ENCODE data around the gene BICRA.

DNA sequence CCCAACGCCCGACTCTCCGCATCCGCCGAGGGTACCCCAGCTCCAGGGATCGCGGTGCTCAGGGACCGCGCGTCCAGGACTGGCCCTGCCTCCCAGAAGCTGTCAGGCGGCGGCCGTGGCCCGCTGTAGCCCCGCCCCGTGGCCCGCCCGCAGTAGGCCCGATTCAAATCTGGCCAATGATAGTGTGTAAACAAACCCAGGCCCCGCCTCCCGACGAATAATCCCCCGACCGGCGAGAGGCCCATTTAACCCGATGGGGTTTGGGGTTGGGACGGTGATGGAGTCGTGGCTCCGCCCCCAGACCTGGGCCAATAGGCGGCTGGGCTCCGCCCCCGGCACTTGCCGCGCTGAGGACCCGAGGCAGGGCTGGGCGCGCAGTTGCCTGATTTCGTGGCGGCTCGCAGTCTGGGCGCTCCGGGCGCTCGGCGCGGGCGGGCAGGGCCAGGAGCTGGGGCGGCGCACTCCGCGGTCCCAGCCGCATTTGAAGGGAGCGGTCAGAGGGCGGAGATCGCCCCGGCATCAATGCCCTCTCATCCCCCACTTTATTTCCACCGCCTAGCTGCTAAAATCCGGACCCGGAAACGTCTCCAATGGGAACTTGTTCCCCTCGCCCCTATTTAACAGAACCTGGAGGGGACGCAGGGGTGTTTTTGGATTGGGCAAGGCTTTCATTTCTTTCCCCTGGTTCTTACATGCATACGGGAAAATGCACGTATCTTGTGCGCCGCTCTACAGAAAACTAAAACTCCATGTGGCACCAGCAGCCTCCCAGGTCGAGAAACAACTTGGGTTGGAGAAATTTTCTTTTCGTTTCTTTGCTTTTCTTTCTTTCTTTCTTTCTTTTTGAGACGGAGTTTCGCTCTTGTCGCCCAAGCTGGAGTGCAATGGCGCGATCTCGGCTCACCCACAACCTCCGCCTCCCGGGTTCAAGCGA lies 8.4 kb upstream of the BICRA start:
- no peak for TF ChIP-seq SP1 (IDR thresholded peaks at IDR 0.05)
- no peak for TF ChIP-seq SUZ12 (IDR thresholded peaks at IDR 0.05)
- no peak for TF ChIP-seq FOXA1 (IDR thresholded peaks at IDR 0.05)
- TF ChIP-seq NFRKB (IDR thresholded peaks at IDR 0.05), result no peak
- no peak for TF ChIP-seq CTBP1 (IDR thresholded peaks at IDR 0.05; ENCODE audit: borderline replicate concordance)
- no peak for TF ChIP-seq HDGF (IDR thresholded peaks at IDR 0.05; ENCODE audit: borderline replicate concordance)
- TF ChIP-seq, protein P1, sequence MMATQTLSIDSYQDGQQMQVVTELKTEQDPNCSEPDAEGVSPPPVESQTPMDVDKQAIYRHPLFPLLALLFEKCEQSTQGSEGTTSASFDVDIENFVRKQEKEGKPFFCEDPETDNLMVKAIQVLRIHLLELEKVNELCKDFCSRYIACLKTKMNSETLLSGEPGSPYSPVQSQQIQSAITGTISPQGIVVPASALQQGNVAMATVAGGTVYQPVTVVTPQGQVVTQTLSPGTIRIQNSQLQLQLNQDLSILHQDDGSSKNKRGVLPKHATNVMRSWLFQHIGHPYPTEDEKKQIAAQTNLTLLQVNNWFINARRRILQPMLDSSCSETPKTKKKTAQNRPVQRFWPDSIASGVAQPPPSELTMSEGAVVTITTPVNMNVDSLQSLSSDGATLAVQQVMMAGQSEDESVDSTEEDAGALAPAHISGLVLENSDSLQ (IDR thresholded peaks at IDR 0.05), result no peak
